Measurements from ENCODE around the gene BBC3. TPM values are rescaled to one million over a fixed set of nuclear protein-coding genes. Genes with fewer than 3 reads are reported as not detected.
A peak's percentile ranks its signal among the peaks of the same experiment; 100 is the strongest.

BBC3 gene
- total RNA-seq, 1 donor from 2014 or later, result 11.5 TPM

GRCh38 chr19:47274071-47274890 lies 43.3 kb upstream of the BBC3 start, which contains the start of gene INAFM1:
TSS of gene INAFM1 (plus strand) at chr19:47274885. CDS start at chr19:47274920, 35 bp downstream.
- DNase-seq (peak; percentile 100), ATAC-seq (ENCODE audit: low read depth) (peak; percentile 76)
- intact Hi-C loops (cut with micrococcal nuclease), result loop anchor here (1.0 to 5.0 kb wide), 7 partner anchors 14 to 674 kb away; partner anchors contain the start of genes NAPA and ZC3H4
- Mint-ChIP-seq H3K4me3 (peak within 1 kb of the TSS; percentile 96), H3K27ac (peak within 1 kb of the TSS; percentile 97), H3K27me3 (no peaks in the 10 kb centered on the region), H3K36me3 (ENCODE audit: low read depth) (peaks cover 22% of the 10 kb centered on the region), H3K9me3 (no peaks in the 10 kb centered on the region), H3K4me1 (peaks cover 27% of the 10 kb centered on the region)
- ChIA-PET CTCF (interaction anchor here (0.9 to 2.9 kb wide), 9 partner anchors 11 to 143 kb away, joined by 3 to 12 read pairs (median 4); partner anchors contain the start of genes CCDC9, DHX34 and SAE1), POLR2A (interaction anchor here (0.5 to 4.4 kb wide), 33 partner anchors 11 to 1388 kb away, joined by 3 to 144 read pairs (median 5); partner anchors contain the start of genes CCDC9, DHX34, IRF2BP1 and KPTN)
- TF ChIP-seq, protein P1, sequence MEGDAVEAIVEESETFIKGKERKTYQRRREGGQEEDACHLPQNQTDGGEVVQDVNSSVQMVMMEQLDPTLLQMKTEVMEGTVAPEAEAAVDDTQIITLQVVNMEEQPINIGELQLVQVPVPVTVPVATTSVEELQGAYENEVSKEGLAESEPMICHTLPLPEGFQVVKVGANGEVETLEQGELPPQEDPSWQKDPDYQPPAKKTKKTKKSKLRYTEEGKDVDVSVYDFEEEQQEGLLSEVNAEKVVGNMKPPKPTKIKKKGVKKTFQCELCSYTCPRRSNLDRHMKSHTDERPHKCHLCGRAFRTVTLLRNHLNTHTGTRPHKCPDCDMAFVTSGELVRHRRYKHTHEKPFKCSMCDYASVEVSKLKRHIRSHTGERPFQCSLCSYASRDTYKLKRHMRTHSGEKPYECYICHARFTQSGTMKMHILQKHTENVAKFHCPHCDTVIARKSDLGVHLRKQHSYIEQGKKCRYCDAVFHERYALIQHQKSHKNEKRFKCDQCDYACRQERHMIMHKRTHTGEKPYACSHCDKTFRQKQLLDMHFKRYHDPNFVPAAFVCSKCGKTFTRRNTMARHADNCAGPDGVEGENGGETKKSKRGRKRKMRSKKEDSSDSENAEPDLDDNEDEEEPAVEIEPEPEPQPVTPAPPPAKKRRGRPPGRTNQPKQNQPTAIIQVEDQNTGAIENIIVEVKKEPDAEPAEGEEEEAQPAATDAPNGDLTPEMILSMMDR (IDR thresholded peaks at IDR 0.05), result no peak

GRCh38 chr19:47273313-47274070 lies 42.5 kb upstream of the BBC3 start:
- CTCF ChIA-PET, result interaction anchor here (1.1 to 2.9 kb wide), 4 partner anchors 11 to 142 kb away, joined by 6 to 12 read pairs (median 9); partner anchors contain the start of genes DHX34 and SAE1
- ATAC-seq (ENCODE audit: low read depth), result peak; percentile 54
- peak; percentile 83 for DNase-seq

DNA sequence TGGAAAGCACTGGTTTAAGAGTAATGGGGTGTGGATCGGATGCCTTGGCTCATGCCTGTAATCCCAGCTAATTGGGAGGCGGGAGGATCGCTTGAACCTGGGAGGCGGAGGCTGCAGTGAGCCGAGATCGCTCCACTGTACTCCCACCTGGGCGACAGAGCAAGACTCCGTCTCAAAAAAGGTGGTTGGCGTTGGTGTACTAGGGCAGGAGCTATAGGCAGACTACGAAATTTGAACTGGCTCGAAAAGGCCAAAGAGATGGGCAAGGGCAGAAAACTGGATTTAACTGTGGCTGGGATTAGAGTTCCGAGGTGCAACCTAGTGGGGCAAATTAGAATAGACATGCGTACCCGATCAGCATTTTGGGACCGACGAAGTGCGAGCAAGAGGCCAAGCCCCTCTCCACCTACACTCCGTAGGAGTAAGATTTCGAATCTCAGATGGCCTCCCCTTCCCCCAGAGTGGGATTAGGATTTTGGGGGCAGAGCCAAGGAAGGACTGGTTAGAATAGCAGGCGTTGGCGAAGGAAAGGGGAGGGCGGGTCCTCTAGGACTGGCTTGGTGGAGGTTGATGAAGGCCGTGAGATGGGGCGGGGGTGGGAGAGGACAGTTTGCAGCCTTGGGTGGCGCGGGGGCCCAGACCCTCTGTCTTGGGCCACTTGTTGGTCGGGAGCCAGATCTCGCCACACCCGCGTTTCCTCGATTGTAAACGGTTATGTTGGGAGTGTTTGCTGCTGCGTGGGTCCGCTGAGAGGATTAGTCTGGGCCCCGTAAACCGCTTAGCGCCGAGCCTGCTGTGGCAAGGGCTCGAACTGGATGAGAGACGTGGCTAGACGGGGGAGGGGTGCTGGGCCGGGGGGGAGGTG lies 41.7 kb upstream of the BBC3 start:
- no peaks in the 10 kb centered on the region for H3K27me3 Mint-ChIP-seq
- H3K4me1 Mint-ChIP-seq, result peaks cover 24% of the 10 kb centered on the region
- CTCF ChIA-PET, result no interaction called here
- TF ChIP-seq, protein P1 (IDR thresholded peaks at IDR 0.05), result no peak
- no peak for DNase-seq
- POLR2A ChIA-PET, result interaction anchor here (0.6 to 4.4 kb wide), 5 partner anchors 16 to 160 kb away, joined by 3 to 144 read pairs (median 4); partner anchors contain the start of genes CCDC9 and ZC3H4
- H3K36me3 Mint-ChIP-seq (ENCODE audit: low read depth), result peaks cover 33% of the 10 kb centered on the region
- ATAC-seq (ENCODE audit: low read depth), result no peak
- peak overlapping the region; percentile 81 for H3K4me3 Mint-ChIP-seq
- H3K9me3 Mint-ChIP-seq, result no peaks in the 10 kb centered on the region
- intact Hi-C loops (cut with micrococcal nuclease), result loop anchor here (5.0 kb wide), 1 partner anchor 245 kb away; the partner anchor contains the start of gene NAPA
- peak overlapping the region; percentile 68 for H3K27ac Mint-ChIP-seq

More at GRCh38 chr19:47273313-47274070, 42.5 kb upstream of the BBC3 start:
- Mint-ChIP-seq H3K27ac (peak overlapping the region; percentile 97), H3K36me3 (ENCODE audit: low read depth) (peaks cover 25% of the 10 kb centered on the region), H3K4me1 (peaks cover 27% of the 10 kb centered on the region), H3K9me3 (no peaks in the 10 kb centered on the region), H3K27me3 (no peaks in the 10 kb centered on the region), H3K4me3 (peak overlapping the region; percentile 96)
- POLR2A ChIA-PET, result interaction anchor here (0.6 to 4.4 kb wide), 27 partner anchors 11 to 1387 kb away, joined by 3 to 144 read pairs (median 5); partner anchors contain the start of genes CCDC9, DHX34, IRF2BP1 and SAE1
- TF ChIP-seq, protein P1 (IDR thresholded peaks at IDR 0.05), result no peak
- intact Hi-C loops (cut with micrococcal nuclease), result loop anchor here (1.0 to 5.0 kb wide), 7 partner anchors 15 to 673 kb away; partner anchors contain the start of genes NAPA and ZC3H4

GRCh38 chr19:47271949-47272348 lies 41.0 kb upstream of the BBC3 start:
- H3K4me1 Mint-ChIP-seq, result peaks cover 21% of the 10 kb centered on the region
- no peak overlapping the region for H3K27ac Mint-ChIP-seq
- no peak overlapping the region for H3K4me3 Mint-ChIP-seq
- peaks cover 40% of the 10 kb centered on the region for H3K36me3 Mint-ChIP-seq (ENCODE audit: low read depth)
- no peaks in the 10 kb centered on the region for H3K27me3 Mint-ChIP-seq
- ChIA-PET POLR2A (interaction anchor here (0.6 to 1.0 kb wide), 5 partner anchors 15 to 485 kb away, joined by 3 to 4 read pairs (median 3); partner anchors contain the start of genes CCDC9 and ZC3H4), CTCF (no interaction called here)
- no peak for ATAC-seq (ENCODE audit: low read depth)
- no peak for DNase-seq
- intact Hi-C loops (cut with micrococcal nuclease), result loop anchor here (5.0 kb wide), 1 partner anchor 245 kb away; the partner anchor contains the start of gene NAPA
- H3K9me3 Mint-ChIP-seq, result no peaks in the 10 kb centered on the region
- TF ChIP-seq, protein P1 (IDR thresholded peaks at IDR 0.05), result no peak
